Suprapubic skin (tissue), 3 donors: Measurements from ENCODE around the gene CAD.

Source experiments
- EP300 ChIP-seq: sonication (generic); formaldehyde crosslinking; IDR thresholded peaks from one replicate; pipeline ENCODE4 v1.6.1; 2017; ENCODE audit warnings: antibody characterized with exemption
- POLR2A ChIP-seq, 2 donors: fragments of 450-650 bp; IDR thresholded peaks; one replicate each; pipeline ENCODE4 v1.6.1; 2017; ENCODE audit warnings: antibody characterized with exemption in 2 of 2, mild to moderate bottlenecking in 2 of 2, moderate library complexity in 2 of 2
- TF ChIP-seq, protein P1 (sequence below), 2 donors: fragments of 200-600 bp in 1 of 2; fragments of 450-650 bp in 1 of 2; sonication (generic) in 1 of 2; IDR thresholded peaks; one replicate each; pipeline ENCODE4 v1.5.1; 2016 to 2019; ENCODE audit warnings: antibody characterized with exemption in 2 of 2, mild to moderate bottlenecking in 1 of 2, moderate library complexity in 1 of 2

DNA sequence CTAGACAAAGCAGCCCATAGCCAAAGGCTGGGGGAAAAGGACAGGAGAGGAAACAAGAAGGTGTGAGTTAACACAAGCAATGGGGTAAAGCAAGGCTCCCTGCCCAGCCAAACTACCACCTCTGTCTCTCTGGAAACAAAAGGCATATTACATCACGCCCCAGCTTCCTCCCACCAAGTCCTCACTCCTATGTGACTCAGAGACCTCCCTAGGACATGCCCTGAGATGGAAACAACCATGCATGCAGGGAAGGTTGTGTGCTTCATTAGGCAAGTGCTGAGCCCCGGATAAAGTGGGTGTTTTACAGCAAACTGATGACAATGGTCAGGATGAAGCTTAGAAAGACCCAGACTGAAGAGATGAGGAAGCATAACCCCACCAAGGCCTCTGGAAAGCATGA, 14.3 kb upstream of the CAD start:
- TF ChIP-seq, protein P1, sequence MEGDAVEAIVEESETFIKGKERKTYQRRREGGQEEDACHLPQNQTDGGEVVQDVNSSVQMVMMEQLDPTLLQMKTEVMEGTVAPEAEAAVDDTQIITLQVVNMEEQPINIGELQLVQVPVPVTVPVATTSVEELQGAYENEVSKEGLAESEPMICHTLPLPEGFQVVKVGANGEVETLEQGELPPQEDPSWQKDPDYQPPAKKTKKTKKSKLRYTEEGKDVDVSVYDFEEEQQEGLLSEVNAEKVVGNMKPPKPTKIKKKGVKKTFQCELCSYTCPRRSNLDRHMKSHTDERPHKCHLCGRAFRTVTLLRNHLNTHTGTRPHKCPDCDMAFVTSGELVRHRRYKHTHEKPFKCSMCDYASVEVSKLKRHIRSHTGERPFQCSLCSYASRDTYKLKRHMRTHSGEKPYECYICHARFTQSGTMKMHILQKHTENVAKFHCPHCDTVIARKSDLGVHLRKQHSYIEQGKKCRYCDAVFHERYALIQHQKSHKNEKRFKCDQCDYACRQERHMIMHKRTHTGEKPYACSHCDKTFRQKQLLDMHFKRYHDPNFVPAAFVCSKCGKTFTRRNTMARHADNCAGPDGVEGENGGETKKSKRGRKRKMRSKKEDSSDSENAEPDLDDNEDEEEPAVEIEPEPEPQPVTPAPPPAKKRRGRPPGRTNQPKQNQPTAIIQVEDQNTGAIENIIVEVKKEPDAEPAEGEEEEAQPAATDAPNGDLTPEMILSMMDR (IDR thresholded peaks at IDR 0.05) = no peak
- no peak for TF ChIP-seq POLR2A (IDR thresholded peaks at IDR 0.05)
- no peak for TF ChIP-seq EP300
